GM18511 (cell line): ENCODE measurements around the gene MLC1.

Source experiments
- ATAC-seq: cut with Tn5 transposase; IDR thresholded peaks from one replicate; pipeline ENCODE4 v1.9.1; 2021; ENCODE audit warnings: mild to moderate bottlenecking, moderate library complexity; ENCODE audit not compliant: unreplicated experiment

The MLC1 gene

GRCh38 chr22:50078761-50079160, 6.5 kb downstream of the MLC1 start:
- no peak for ATAC-seq

- no peak for ATAC-seq
These were observed 7.0 kb downstream of the MLC1 start for GRCh38 chr22:50078246-50078645.

GRCh38 chr22:50076646-50077535, 8.3 kb downstream of the MLC1 start:
- ATAC-seq, result no peak

- ATAC-seq, result no peak
These were observed 10.4 kb downstream of the MLC1 start for GRCh38 chr22:50074551-50075530.

- no peak for ATAC-seq
These were observed 11.2 kb downstream of the MLC1 start for GRCh38 chr22:50074056-50074455.

GRCh38 chr22:50072714-50073538, 12.3 kb downstream of the MLC1 start:
- no peak for ATAC-seq

GRCh38 chr22:50072167-50072555, 13.1 kb downstream of the MLC1 start:
- ATAC-seq, result no peak

GRCh38 chr22:50071432-50072166, 13.6 kb downstream of the MLC1 start:
- ATAC-seq, result no peak

- ATAC-seq, result no peak
These were observed 14.9 kb downstream of the MLC1 start for GRCh38 chr22:50070366-50070765.

GRCh38 chr22:50068096-50068495, 17.1 kb downstream of the MLC1 start:
- ATAC-seq, result no peak

- no peak for ATAC-seq
These were observed 18.0 kb downstream of the MLC1 start for GRCh38 chr22:50067244-50067643.

- no peak for ATAC-seq
These were observed 20.8 kb downstream of the MLC1 start for GRCh38 chr22:50064453-50064852.

GRCh38 chr22:50063589-50064393, 21.4 kb downstream of the MLC1 start:
- no peak for ATAC-seq

- no peak for ATAC-seq
These were observed 22.6 kb downstream of the MLC1 start for GRCh38 chr22:50062509-50063135.

GRCh38 chr22:50061824-50062355, 23.3 kb downstream of the MLC1 start:
- no peak for ATAC-seq

- ATAC-seq, result no peak
These were observed 23.9 kb downstream of the MLC1 start for GRCh38 chr22:50061141-50061823.

GRCh38 chr22:50060441-50061140, 24.6 kb downstream of the MLC1 start:
- ATAC-seq, result no peak
